Keratinocyte (primary cell): ENCODE data around the gene NR1H2.

Source experiments
- CTCF ChIP-seq, 3 experiments: IDR thresholded peaks in 1 of 3; conservative IDR thresholded peaks in 1 of 3; optimal IDR thresholded peaks in 1 of 3; 2 replicates in 2 of 3; 3 replicates in 1 of 3; pipeline versions ENCODE3 to v1.5.1; 2011; ENCODE audit warnings: low read length in 3 of 3, mild to moderate bottlenecking in 3 of 3, moderate library complexity in 2 of 3, control low read depth in 1 of 3, inconsistent platforms in 1 of 3; ENCODE audit not compliant: insufficient read depth in 2 of 3; ENCODE audit errors: extremely low read depth in 1 of 3
- EZH2 ChIP-seq: IDR thresholded peaks from one replicate; pipeline ENCODE4 v1.6.1; 2012; ENCODE audit warnings: inconsistent platforms, mild to moderate bottlenecking, low read length, moderate library complexity

- TF ChIP-seq CTCF (optimal IDR thresholded peaks at IDR 0.05 in 1 of 3, IDR thresholded peaks at IDR 0.05 in 1 of 3, conservative IDR thresholded peaks at IDR 0.05 in 1 of 3; ENCODE audit: extremely low read depth in 1 of 3, insufficient read depth in 2 of 3, low read length in 3 of 3) = no peak
- no peak for TF ChIP-seq EZH2
Observed at GRCh38 chr19:50365434-50366306, 10.6 kb upstream of the NR1H2 start, which contains the start of gene NAPSA.
